Cardiac fibroblast (primary cell): Measurements from ENCODE around the gene TPD52L2.

Experiments used
- DNase-seq, 2 donors: peaks; one replicate each; pipeline versions ENCODE4 v3.0.0 to v3.0.0-alpha.2; 2010; ENCODE audit warnings: low read depth in 2 of 2
- H3K4me3 ChIP-seq, 2 donors: replicated peaks in 1 of 2; 1 replicate in 1 of 2; 2 replicates in 1 of 2; pipeline ENCODE4 v1.5.1; 2011; ENCODE audit warnings: low read depth in 2 of 2, low read length in 2 of 2, mild to moderate bottlenecking in 2 of 2, moderate library complexity in 1 of 2
- TF ChIP-seq, protein P1 (sequence below): IDR thresholded peaks from one replicate; pipeline ENCODE4 v1.5.1; 2011; ENCODE audit warnings: low read depth, mild to moderate bottlenecking, low read length, inconsistent platforms

Gene TPD52L2

GRCh38 chr20:63856098-63856511 lies 9.0 kb upstream of the TPD52L2 start:
- no peak for DNase-seq
- H3K4me3 ChIP-seq: no peak overlapping the region
- TF ChIP-seq, protein P1, sequence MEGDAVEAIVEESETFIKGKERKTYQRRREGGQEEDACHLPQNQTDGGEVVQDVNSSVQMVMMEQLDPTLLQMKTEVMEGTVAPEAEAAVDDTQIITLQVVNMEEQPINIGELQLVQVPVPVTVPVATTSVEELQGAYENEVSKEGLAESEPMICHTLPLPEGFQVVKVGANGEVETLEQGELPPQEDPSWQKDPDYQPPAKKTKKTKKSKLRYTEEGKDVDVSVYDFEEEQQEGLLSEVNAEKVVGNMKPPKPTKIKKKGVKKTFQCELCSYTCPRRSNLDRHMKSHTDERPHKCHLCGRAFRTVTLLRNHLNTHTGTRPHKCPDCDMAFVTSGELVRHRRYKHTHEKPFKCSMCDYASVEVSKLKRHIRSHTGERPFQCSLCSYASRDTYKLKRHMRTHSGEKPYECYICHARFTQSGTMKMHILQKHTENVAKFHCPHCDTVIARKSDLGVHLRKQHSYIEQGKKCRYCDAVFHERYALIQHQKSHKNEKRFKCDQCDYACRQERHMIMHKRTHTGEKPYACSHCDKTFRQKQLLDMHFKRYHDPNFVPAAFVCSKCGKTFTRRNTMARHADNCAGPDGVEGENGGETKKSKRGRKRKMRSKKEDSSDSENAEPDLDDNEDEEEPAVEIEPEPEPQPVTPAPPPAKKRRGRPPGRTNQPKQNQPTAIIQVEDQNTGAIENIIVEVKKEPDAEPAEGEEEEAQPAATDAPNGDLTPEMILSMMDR: no peak

DNA sequence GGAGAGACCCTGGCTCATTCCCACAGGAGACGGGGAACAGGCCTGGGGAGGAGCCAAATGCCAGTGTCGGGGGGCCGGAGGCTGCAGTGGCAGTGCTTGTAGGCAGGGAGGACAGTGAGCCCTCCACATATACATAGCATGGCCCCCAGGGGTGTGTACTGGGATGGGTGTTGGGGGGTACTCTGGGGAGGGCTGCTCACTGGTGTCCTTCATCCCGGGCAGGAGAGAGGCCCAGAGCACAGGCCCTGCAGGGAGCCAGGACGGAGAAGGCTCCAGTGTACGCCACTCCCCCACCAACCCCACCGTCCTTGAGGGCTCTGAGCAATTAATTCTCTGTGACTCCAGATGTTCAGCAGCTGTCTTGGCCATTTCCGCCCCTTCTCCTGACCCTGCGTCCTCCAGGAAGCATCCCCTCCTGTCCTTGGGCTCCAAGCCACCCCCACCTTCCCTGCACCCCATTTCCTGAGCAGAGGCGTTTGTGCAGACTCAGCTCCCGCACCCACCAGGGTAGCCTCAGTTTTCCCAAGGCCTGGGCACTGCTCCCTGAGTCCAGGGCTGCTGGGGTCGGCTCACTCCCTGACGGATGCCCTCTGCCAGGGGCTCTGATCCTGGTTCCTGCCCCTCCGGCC lies 7.2 kb upstream of the TPD52L2 start:
- TF ChIP-seq, protein P1: no peak
- H3K4me3 ChIP-seq: no peak overlapping the region
- DNase-seq: peak in 1 of 2 donors; percentile 37

GRCh38 chr20:63858393-63859165 lies 6.5 kb upstream of the TPD52L2 start:
- DNase-seq: peak; percentile 60 to 87
- TF ChIP-seq, protein P1: peak; percentile 53
- no peak overlapping the region for H3K4me3 ChIP-seq

DNA sequence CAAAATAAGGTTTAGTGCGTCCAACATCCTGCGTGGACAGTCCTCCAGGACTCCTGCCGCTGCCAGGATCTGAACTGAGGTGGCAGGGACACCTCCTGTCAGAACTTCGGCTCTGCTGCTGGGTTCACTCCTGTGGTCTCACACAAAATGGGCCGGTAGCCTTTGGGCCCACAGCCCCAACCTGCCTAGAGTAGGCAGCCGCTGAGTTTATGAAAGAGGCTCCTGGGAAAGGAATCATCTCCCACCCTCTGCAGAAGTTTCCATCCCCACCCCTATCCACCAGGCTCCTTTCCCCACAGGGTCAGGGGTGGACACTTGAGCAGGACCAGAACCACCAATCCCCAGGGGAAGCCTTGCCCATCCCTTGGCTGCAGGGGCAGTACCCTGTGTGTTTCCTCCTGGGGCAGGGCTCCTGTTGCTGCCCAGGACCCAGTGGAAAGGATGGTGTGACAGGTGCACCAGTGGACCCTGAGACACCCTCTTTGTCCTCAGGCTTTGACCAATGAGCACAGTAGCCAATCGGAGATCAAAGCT lies 5.8 kb upstream of the TPD52L2 start:
- no peak overlapping the region for H3K4me3 ChIP-seq
- no peak for DNase-seq
- TF ChIP-seq, protein P1: no peak

DNA sequence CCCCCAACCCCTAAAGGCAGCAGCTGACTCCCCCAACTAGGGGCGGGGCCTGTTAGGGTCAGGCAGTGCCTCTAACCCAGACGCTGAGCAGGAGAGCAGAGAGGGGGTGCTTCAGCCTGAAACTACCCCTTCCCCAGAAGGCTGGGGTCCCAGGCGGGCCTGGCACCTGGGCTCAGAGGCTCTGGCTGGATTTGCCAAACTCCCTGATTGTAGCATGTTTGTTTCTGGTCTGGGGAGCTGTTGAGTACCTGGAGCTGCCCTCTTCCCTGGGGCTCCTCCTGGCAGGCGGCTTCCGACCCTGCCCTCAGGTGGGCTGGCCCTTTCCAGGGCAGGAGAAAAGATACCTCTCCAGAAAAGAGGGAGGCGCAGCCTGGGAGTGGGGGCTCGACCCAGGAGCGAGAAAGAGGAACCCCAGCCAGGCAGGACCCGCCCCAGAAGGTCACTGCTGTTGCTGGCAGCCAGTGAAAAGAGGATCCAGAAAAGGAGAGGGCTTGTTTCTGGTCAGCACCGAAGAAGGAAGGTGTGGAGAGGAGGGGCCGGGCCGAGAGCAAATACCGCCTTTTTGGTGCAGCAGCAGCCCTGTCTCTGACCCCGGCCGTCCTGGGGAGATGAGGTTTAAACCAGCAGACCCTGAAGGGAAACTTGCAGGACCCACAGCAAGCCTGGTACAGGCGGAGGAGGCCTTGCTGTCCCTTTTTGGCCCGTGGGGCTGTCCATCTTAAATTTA lies 4.6 kb upstream of the TPD52L2 start:
- TF ChIP-seq, protein P1: no peak
- DNase-seq: no peak
- no peak overlapping the region for H3K4me3 ChIP-seq

DNA sequence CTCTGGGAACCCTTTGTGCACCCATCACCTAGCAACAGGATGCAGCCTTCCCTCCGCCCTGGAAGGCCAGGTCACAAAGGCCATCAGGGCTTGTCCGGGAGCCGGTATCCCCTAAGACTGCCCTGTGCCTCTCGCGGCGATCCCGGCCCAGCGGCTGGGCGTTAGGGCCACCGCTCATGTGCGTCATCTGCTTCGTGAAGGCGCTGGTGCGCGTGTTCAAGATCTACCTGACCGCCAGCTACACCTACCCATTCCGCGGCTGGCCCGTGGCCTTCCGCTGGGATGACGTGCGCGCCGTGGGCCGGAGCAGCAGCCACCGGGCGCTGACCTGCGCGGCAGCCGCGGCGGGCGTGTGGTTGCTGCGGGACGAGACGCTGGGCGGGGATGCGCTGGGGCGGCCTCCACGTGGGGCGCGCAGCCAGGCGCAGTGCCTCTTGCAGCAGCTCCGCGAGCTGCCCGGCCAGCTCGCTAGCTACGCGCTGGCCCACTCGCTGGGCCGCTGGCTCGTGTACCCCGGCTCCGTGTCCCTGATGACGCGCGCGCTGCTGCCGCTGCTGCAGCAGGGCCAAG lies 3.6 kb upstream of the TPD52L2 start, which contains the start of gene ABHD16B:
Gene ABHD16B (plus strand): TSS at position 134 of the 570 bp plus-strand sequence. CDS start 43 bp downstream, at position 177.
- no peak for DNase-seq
- no peak within 1 kb of the TSS for H3K4me3 ChIP-seq
- TF ChIP-seq, protein P1: no peak
